GM12872 (cell line): ENCODE data around the gene STOX2.

Experiments used
- CTCF ChIP-seq: IDR thresholded peaks from 3 replicates; pipeline ENCODE4 v1.5.1; 2011; ENCODE audit warnings: low read depth, mild to moderate bottlenecking, low read length, moderate library complexity; ENCODE audit not compliant: insufficient read depth

Gene STOX2

GRCh38 chr4:183924362-183925044 lies 19.4 kb downstream of the STOX2 start:
- TF ChIP-seq CTCF, result no peak

GRCh38 chr4:183926950-183927349 lies 21.8 kb downstream of the STOX2 start:
- no peak for TF ChIP-seq CTCF

- no peak for TF ChIP-seq CTCF
Measured at GRCh38 chr4:183932576-183932975, 27.5 kb downstream of the STOX2 start.

- no peak for TF ChIP-seq CTCF
Measured at GRCh38 chr4:183934761-183935160, 29.7 kb downstream of the STOX2 start.

GRCh38 chr4:183935355-183936005 lies 30.4 kb downstream of the STOX2 start:
- TF ChIP-seq CTCF, result no peak

GRCh38 chr4:183936047-183936446 lies 30.9 kb downstream of the STOX2 start:
- TF ChIP-seq CTCF, result no peak

- no peak for TF ChIP-seq CTCF
Measured at GRCh38 chr4:183936574-183937345, 31.7 kb downstream of the STOX2 start.
